Measurements from ENCODE around the gene TMEM184A. TPM values are rescaled to one million over a fixed set of nuclear protein-coding genes. Genes with fewer than 3 reads are reported as not detected.

TMEM184A gene
- total and polyA plus RNA-seq, 5 donors from 2014 or later = 0.25 TPM; not detected in 4

GRCh38 chr7:1580422-1581030 lies 24.5 kb upstream of the TMEM184A start:
- H3K27ac Mint-ChIP-seq = peak overlapping the region in 1 of 3 donors; percentile 85
- H3K4me1 Mint-ChIP-seq = peaks cover 4 to 16% (median 8%) of the 10 kb centered on the region in 4 donors
- Histone ChIP-seq H3K27me3 (ENCODE audit: control insufficient read depth, insufficient read depth, low read length) (no peaks in the 10 kb centered on the region), H3K4me3 (ENCODE audit: low read depth, low read length) (no peak overlapping the region), H3K36me3 (ENCODE audit: control insufficient read depth, insufficient read depth, low read length) (no peaks in the 10 kb centered on the region), H3K27ac (ENCODE audit: insufficient read depth, low read length, poor library complexity, severe bottlenecking) (no peak overlapping the region), H3K9me3 (ENCODE audit: control insufficient read depth in 2 of 2, low read length in 2 of 2) (no peaks in the 10 kb centered on the region), H3K4me1 (ENCODE audit: control insufficient read depth, insufficient read depth, low read length, poor library complexity, severe bottlenecking) (peaks cover 5% of the 10 kb centered on the region)
- no peaks in the 10 kb centered on the region for H3K27me3 Mint-ChIP-seq
- ATAC-seq (ENCODE audit: low read depth in 2 of 2) = no peak
- no peaks in the 10 kb centered on the region for H3K36me3 Mint-ChIP-seq
- no peaks in the 10 kb centered on the region for H3K9me3 Mint-ChIP-seq
- DNase-seq = no peak
- peak overlapping the region in 1 of 4 donors; percentile 75 for H3K4me3 Mint-ChIP-seq

- peak overlapping the region in 1 of 4 donors; percentile 61 for H3K4me3 Mint-ChIP-seq
- H3K36me3 Mint-ChIP-seq = no peaks in the 10 kb centered on the region
- no peaks in the 10 kb centered on the region for H3K27me3 Mint-ChIP-seq
- peak; percentile 87 to 94 for ATAC-seq (ENCODE audit: low read depth in 2 of 2)
- peaks cover 5% of the 10 kb centered on the region for H3K4me1 ChIP-seq (ENCODE audit: control insufficient read depth, insufficient read depth, low read length, poor library complexity, severe bottlenecking)
- H3K9me3 ChIP-seq (ENCODE audit: control insufficient read depth in 2 of 2, low read length in 2 of 2) = no peaks in the 10 kb centered on the region
- no peaks in the 10 kb centered on the region for H3K27me3 ChIP-seq (ENCODE audit: control insufficient read depth, insufficient read depth, low read length)
- no peak overlapping the region for H3K27ac ChIP-seq (ENCODE audit: insufficient read depth, low read length, poor library complexity, severe bottlenecking)
- peak overlapping the region in 2 of 3 donors; percentile 76 to 85 for H3K27ac Mint-ChIP-seq
- H3K36me3 ChIP-seq (ENCODE audit: control insufficient read depth, insufficient read depth, low read length) = no peaks in the 10 kb centered on the region
- H3K9me3 Mint-ChIP-seq = no peaks in the 10 kb centered on the region
- peak; percentile 54 to 65 (median 57) for DNase-seq
- H3K4me1 Mint-ChIP-seq = peaks cover 4 to 16% (median 8%) of the 10 kb centered on the region in 4 donors
- no peak overlapping the region for H3K4me3 ChIP-seq (ENCODE audit: low read depth, low read length)
These were observed 23.7 kb upstream of the TMEM184A start for GRCh38 chr7:1579481-1580421.

GRCh38 chr7:1578513-1578912 lies 22.5 kb upstream of the TMEM184A start:
- peaks cover 4 to 16% (median 8%) of the 10 kb centered on the region in 4 donors for H3K4me1 Mint-ChIP-seq
- no peaks in the 10 kb centered on the region for H3K27me3 Mint-ChIP-seq
- H3K9me3 ChIP-seq (ENCODE audit: control insufficient read depth in 2 of 2, low read length in 2 of 2) = no peaks in the 10 kb centered on the region
- H3K27me3 ChIP-seq (ENCODE audit: control insufficient read depth, insufficient read depth, low read length) = no peaks in the 10 kb centered on the region
- ATAC-seq (ENCODE audit: low read depth in 2 of 2) (no peak), DNase-seq (no peak)
- H3K4me3 Mint-ChIP-seq = no peak overlapping the region
- no peaks in the 10 kb centered on the region for H3K36me3 Mint-ChIP-seq
- H3K27ac ChIP-seq (ENCODE audit: insufficient read depth, low read length, poor library complexity, severe bottlenecking) = no peak overlapping the region
- H3K27ac Mint-ChIP-seq = no peak overlapping the region
- no peak overlapping the region for H3K4me3 ChIP-seq (ENCODE audit: low read depth, low read length)
- no peaks in the 10 kb centered on the region for H3K36me3 ChIP-seq (ENCODE audit: control insufficient read depth, insufficient read depth, low read length)
- peaks cover 5% of the 10 kb centered on the region for H3K4me1 ChIP-seq (ENCODE audit: control insufficient read depth, insufficient read depth, low read length, poor library complexity, severe bottlenecking)
- H3K9me3 Mint-ChIP-seq = no peaks in the 10 kb centered on the region

DNA sequence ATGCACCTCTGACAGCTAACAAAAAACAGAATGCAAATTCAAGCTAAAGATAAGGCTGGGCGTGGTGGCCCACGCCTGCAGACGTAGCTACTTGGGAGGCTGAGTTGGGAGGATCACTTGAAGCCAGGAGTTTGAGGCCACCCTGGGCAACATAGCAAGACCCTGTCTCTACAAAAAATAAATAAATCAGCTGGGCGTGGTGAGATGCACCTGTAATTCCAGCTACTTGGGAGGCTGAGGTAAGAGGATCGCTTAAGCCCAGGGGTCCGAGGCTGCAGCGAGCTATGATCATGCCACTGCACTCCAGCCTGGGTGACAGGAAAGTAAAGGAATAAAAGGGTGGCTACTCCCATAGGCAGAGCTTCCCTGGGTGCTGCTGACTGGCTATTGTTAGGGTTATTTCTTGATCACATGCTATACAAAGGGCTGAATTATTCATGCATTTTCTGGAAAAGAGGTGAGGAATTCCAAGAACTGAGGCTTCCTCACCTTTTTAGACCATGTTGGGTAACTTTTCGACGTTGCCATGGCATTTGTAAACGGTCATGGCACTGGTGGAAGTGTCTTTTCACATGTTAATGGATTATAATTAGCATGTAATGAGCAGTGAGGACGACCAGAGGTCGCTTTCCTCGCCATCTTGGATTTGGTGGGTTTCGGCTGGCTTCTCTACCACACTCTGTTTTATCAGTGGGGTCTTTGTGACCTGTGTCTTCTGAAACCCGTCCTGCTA lies 20.7 kb upstream of the TMEM184A start:
- Mint-ChIP-seq H3K4me1 (peaks cover 10 to 29% (median 11%) of the 10 kb centered on the region in 4 donors), H3K27me3 (no peaks in the 10 kb centered on the region), H3K36me3 (no peaks in the 10 kb centered on the region), H3K9me3 (no peaks in the 10 kb centered on the region), H3K27ac (no peak overlapping the region), H3K4me3 (no peak overlapping the region)
- Histone ChIP-seq H3K27ac (ENCODE audit: insufficient read depth, low read length, poor library complexity, severe bottlenecking) (no peak overlapping the region), H3K27me3 (ENCODE audit: control insufficient read depth, insufficient read depth, low read length) (no peaks in the 10 kb centered on the region), H3K4me3 (ENCODE audit: low read depth, low read length) (no peak overlapping the region), H3K9me3 (ENCODE audit: control insufficient read depth in 2 of 2, low read length in 2 of 2) (no peaks in the 10 kb centered on the region), H3K4me1 (ENCODE audit: control insufficient read depth, insufficient read depth, low read length, poor library complexity, severe bottlenecking) (peaks cover 5% of the 10 kb centered on the region), H3K36me3 (ENCODE audit: control insufficient read depth, insufficient read depth, low read length) (no peaks in the 10 kb centered on the region)
- no peak for ATAC-seq (ENCODE audit: low read depth in 2 of 2)
- DNase-seq = no peak

- H3K27me3 Mint-ChIP-seq = no peaks in the 10 kb centered on the region
- ATAC-seq (ENCODE audit: low read depth in 2 of 2) = no peak
- H3K4me3 Mint-ChIP-seq = no peak overlapping the region
- H3K4me1 Mint-ChIP-seq = peaks cover 10 to 38% (median 14%) of the 10 kb centered on the region in 4 donors
- H3K4me3 ChIP-seq (ENCODE audit: low read depth, low read length) = no peak overlapping the region
- H3K27me3 ChIP-seq (ENCODE audit: control insufficient read depth, insufficient read depth, low read length) = no peaks in the 10 kb centered on the region
- H3K9me3 Mint-ChIP-seq = no peaks in the 10 kb centered on the region
- DNase-seq = no peak
- peaks cover 12% of the 10 kb centered on the region for H3K4me1 ChIP-seq (ENCODE audit: control insufficient read depth, insufficient read depth, low read length, poor library complexity, severe bottlenecking)
- H3K9me3 ChIP-seq (ENCODE audit: control insufficient read depth in 2 of 2, low read length in 2 of 2) = no peaks in the 10 kb centered on the region
- no peaks in the 10 kb centered on the region for H3K36me3 ChIP-seq (ENCODE audit: control insufficient read depth, insufficient read depth, low read length)
- H3K27ac Mint-ChIP-seq = no peak overlapping the region
- no peak overlapping the region for H3K27ac ChIP-seq (ENCODE audit: insufficient read depth, low read length, poor library complexity, severe bottlenecking)
- no peaks in the 10 kb centered on the region for H3K36me3 Mint-ChIP-seq
These were observed 19.8 kb upstream of the TMEM184A start for GRCh38 chr7:1575809-1576208.

GRCh38 chr7:1572111-1572822 lies 16.3 kb upstream of the TMEM184A start:
- ATAC-seq (ENCODE audit: low read depth in 2 of 2) = no peak
- H3K4me3 Mint-ChIP-seq = peak overlapping the region; percentile 26 to 94 (median 64)

More at GRCh38 chr7:1572111-1572822, 16.3 kb upstream of the TMEM184A start:
- Mint-ChIP-seq H3K4me1 (peaks cover 6 to 35% (median 12%) of the 10 kb centered on the region in 4 donors), H3K36me3 (no peaks in the 10 kb centered on the region), H3K27ac (peak overlapping the region; percentile 72 to 86 (median 82)), H3K27me3 (no peaks in the 10 kb centered on the region), H3K9me3 (no peaks in the 10 kb centered on the region)
- Histone ChIP-seq H3K4me1 (ENCODE audit: control insufficient read depth, insufficient read depth, low read length, poor library complexity, severe bottlenecking) (peaks cover 26% of the 10 kb centered on the region), H3K27me3 (ENCODE audit: control insufficient read depth, insufficient read depth, low read length) (no peaks in the 10 kb centered on the region), H3K4me3 (ENCODE audit: low read depth, low read length) (no peak overlapping the region), H3K9me3 (ENCODE audit: control insufficient read depth in 2 of 2, low read length in 2 of 2) (no peaks in the 10 kb centered on the region), H3K36me3 (ENCODE audit: control insufficient read depth, insufficient read depth, low read length) (peaks cover 5% of the 10 kb centered on the region), H3K27ac (ENCODE audit: insufficient read depth, low read length, poor library complexity, severe bottlenecking) (no peak overlapping the region)
- no peak for DNase-seq
